GM12875 (cell line): Measurements from ENCODE around the gene SGCD.

Experiments used
- H3K4me3 ChIP-seq: one replicate; pipeline ENCODE4 v1.5.1; 2011; ENCODE audit warnings: low read depth, low read length, control low read depth
- CTCF ChIP-seq: IDR thresholded peaks from 2 replicates; pipeline ENCODE4 v1.5.1; 2011; ENCODE audit warnings: low read depth, mild to moderate bottlenecking, control low read depth, inconsistent platforms, low read length, moderate library complexity, borderline replicate concordance; ENCODE audit not compliant: insufficient read depth

Gene SGCD

GRCh38 chr5:156326718-156327259, at the start of gene SGCD:
Gene SGCD, plus strand, starts transcription at chr5:156327164.
- no peak for TF ChIP-seq CTCF
- no peak within 1 kb of the TSS for H3K4me3 ChIP-seq

GRCh38 chr5:156277290-156277689, 49.7 kb upstream of the SGCD start:
- no peak for TF ChIP-seq CTCF
- no peak overlapping the region for H3K4me3 ChIP-seq

GRCh38 chr5:156295431-156295830, 31.5 kb upstream of the SGCD start:
- H3K4me3 ChIP-seq: no peak overlapping the region
- TF ChIP-seq CTCF: no peak

- TF ChIP-seq CTCF: no peak
- no peak overlapping the region for H3K4me3 ChIP-seq
Measured at GRCh38 chr5:156310115-156310514, 16.8 kb upstream of the SGCD start.

- no peak for TF ChIP-seq CTCF
- H3K4me3 ChIP-seq: no peak overlapping the region
Measured at GRCh38 chr5:156312897-156313694, 13.9 kb upstream of the SGCD start.

- H3K4me3 ChIP-seq: no peak overlapping the region
- TF ChIP-seq CTCF: no peak
Measured at GRCh38 chr5:156314416-156314815, 12.5 kb upstream of the SGCD start.

- H3K4me3 ChIP-seq: no peak overlapping the region
- TF ChIP-seq CTCF: no peak
Measured at GRCh38 chr5:156322666-156323065, 4.3 kb upstream of the SGCD start.
